Measurements from ENCODE around the gene DBNL. TPM values are rescaled to one million over a fixed set of nuclear protein-coding genes. Genes with fewer than 3 reads are reported as not detected.

Gene DBNL
- total RNA-seq, 2 donors from 2014 or later, result 42.1 to 48.7 TPM

GRCh38 chr7:44086627-44087026, 42.1 kb downstream of the DBNL start:
- no peak for ATAC-seq
- DNase-seq, result no peak
- intact Hi-C loops (cut with DNase I), result no loop called here

- intact Hi-C loops (cut with DNase I), result no loop called here
- DNase-seq (peak; percentile 79), ATAC-seq (peak; percentile 80 to 82)
These were observed 43.7 kb downstream of the DBNL start for GRCh38 chr7:44087911-44088838.

- intact Hi-C loops (cut with DNase I), result no loop called here
- ATAC-seq, result no peak
- DNase-seq, result no peak
These were observed 48.7 kb downstream of the DBNL start for GRCh38 chr7:44093102-44093641.

GRCh38 chr7:44094365-44094764, 49.9 kb downstream of the DBNL start:
- intact Hi-C loops (cut with DNase I), result no loop called here
- ATAC-seq (no peak), DNase-seq (no peak)

GRCh38 chr7:44094883-44095592, 50.5 kb downstream of the DBNL start:
- ATAC-seq, result no peak
- intact Hi-C loops (cut with DNase I), result no loop called here
- DNase-seq, result no peak

GRCh38 chr7:44095781-44096180, 51.3 kb downstream of the DBNL start:
- ATAC-seq (no peak), DNase-seq (no peak)
- intact Hi-C loops (cut with DNase I), result no loop called here

GRCh38 chr7:44096326-44096881, 51.9 kb downstream of the DBNL start:
- intact Hi-C loops (cut with DNase I), result no loop called here
- DNase-seq, result no peak
- ATAC-seq, result no peak

- ATAC-seq, result no peak
- intact Hi-C loops (cut with DNase I), result no loop called here
- no peak for DNase-seq
These were observed 52.8 kb downstream of the DBNL start for GRCh38 chr7:44097064-44097932.

- intact Hi-C loops (cut with DNase I), result no loop called here
- no peak for ATAC-seq
- DNase-seq, result no peak
These were observed 53.9 kb downstream of the DBNL start for GRCh38 chr7:44098092-44099068.

- intact Hi-C loops (cut with DNase I), result no loop called here
- DNase-seq, result no peak
- ATAC-seq, result no peak
These were observed 55.2 kb downstream of the DBNL start for GRCh38 chr7:44099669-44100068.

GRCh38 chr7:44100458-44101302, 56.2 kb downstream of the DBNL start:
- intact Hi-C loops (cut with DNase I), result no loop called here
- no peak for DNase-seq

GRCh38 chr7:44101303-44101965, 56.9 kb downstream of the DBNL start:
- ATAC-seq, result no peak
- intact Hi-C loops (cut with DNase I), result no loop called here
- no peak for DNase-seq

More at GRCh38 chr7:44100458-44101302, 56.2 kb downstream of the DBNL start:
- peak; percentile 6 to 23 for ATAC-seq

GRCh38 chr7:44101966-44102845, 57.7 kb downstream of the DBNL start:
- peak; percentile 0 to 27 for ATAC-seq
- intact Hi-C loops (cut with DNase I), result no loop called here
- peak; percentile 75 for DNase-seq

- ATAC-seq (no peak), DNase-seq (no peak)
- intact Hi-C loops (cut with DNase I), result no loop called here
These were observed 58.5 kb downstream of the DBNL start for GRCh38 chr7:44102846-44103565.

GRCh38 chr7:44103566-44103922, 59.0 kb downstream of the DBNL start:
- DNase-seq, result no peak
- no peak for ATAC-seq
- intact Hi-C loops (cut with DNase I), result no loop called here

All from left cardiac atrium (tissue), 4 donors.